ENCODE measurements around the gene THAP3.
"Not testable (repeated sequence)": the region's sequence is repeated elsewhere in the genome, so short reads cannot be mapped to it uniquely, and the experiment has no call there.

THAP3 gene

GRCh38 chr1:6631058-6631457, 6.4 kb downstream of the THAP3 start:
- DNase-seq (ENCODE audit: low read depth), result no peak
- no peak for TF ChIP-seq CTCF (IDR thresholded peaks at IDR 0.05; ENCODE audit: low read length, missing control alignments)

GRCh38 chr1:6632588-6633514, 8.2 kb downstream of the THAP3 start:
- TF ChIP-seq CTCF (IDR thresholded peaks at IDR 0.05; ENCODE audit: low read length, missing control alignments), result no peak
- no peak for DNase-seq (ENCODE audit: low read depth)
- no peak overlapping the region for H3K4me3 ChIP-seq (replicated peaks; ENCODE audit: low read depth, low read length)

More at GRCh38 chr1:6631058-6631457, 6.4 kb downstream of the THAP3 start:
- H3K4me3 ChIP-seq (replicated peaks; ENCODE audit: low read depth, low read length), result no peak overlapping the region

GRCh38 chr1:6634371-6635052, 9.8 kb downstream of the THAP3 start:
- no peak overlapping the region for H3K4me3 ChIP-seq (replicated peaks; ENCODE audit: low read depth, low read length)
- peak; percentile 46 for TF ChIP-seq CTCF (IDR thresholded peaks at IDR 0.05; ENCODE audit: low read length, missing control alignments)
- peak; percentile 42 for DNase-seq (ENCODE audit: low read depth)

- no peak for TF ChIP-seq CTCF (IDR thresholded peaks at IDR 0.05; ENCODE audit: low read length, missing control alignments)
- DNase-seq (ENCODE audit: low read depth), result no peak
- H3K4me3 ChIP-seq (replicated peaks; ENCODE audit: low read depth, low read length), result no peak overlapping the region
Measured at GRCh38 chr1:6635161-6635909, 10.7 kb downstream of the THAP3 start.

- DNase-seq (ENCODE audit: low read depth), result no peak
- no peak for TF ChIP-seq CTCF (IDR thresholded peaks at IDR 0.05; ENCODE audit: low read length, missing control alignments)
- no peak overlapping the region for H3K4me3 ChIP-seq (replicated peaks; ENCODE audit: low read depth, low read length)
Measured at GRCh38 chr1:6635910-6636760, 11.5 kb downstream of the THAP3 start.

- not testable (repeated sequence) for H3K4me3 ChIP-seq (replicated peaks; ENCODE audit: low read depth, low read length); DNase-seq (ENCODE audit: low read depth)
Measured at GRCh38 chr1:6636778-6637177, 12.1 kb downstream of the THAP3 start.

All from fibroblast of pulmonary artery (primary cell).